Ecto neural progenitor cell (in vitro differentiated cells): ENCODE data around the gene STAG1.

Experiments
- DNase-seq: peaks from one replicate; pipeline ENCODE4 v3.0.0-alpha.2; 2018; ENCODE audit warnings: low spot score

STAG1 gene

DNA sequence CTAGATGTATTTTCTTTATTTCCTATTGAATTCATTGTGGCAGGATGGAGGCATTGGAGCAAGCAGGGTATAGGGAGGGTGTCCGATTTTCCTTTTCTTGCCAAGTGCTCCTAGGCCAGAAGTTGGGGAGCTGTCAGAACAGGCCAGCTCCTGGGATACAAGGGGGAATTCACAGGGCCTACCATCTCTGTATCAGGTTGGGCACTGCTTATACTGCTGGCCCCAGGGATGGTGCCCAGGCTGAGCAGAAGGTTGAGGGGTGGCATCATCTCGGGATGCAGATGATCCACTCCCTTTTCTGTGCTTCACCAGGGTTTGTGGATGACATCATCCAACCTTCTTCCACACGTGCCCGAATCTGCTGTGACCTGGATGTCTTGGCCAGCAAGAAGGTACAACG is 422.6 kb downstream of the STAG1 start:
- DNase-seq: no peak

- no peak for DNase-seq
Observed at GRCh38 chr3:136327671-136328070, 424.5 kb downstream of the STAG1 start.

- no peak for DNase-seq
Observed at GRCh38 chr3:136326316-136326715, 425.9 kb downstream of the STAG1 start.

DNA sequence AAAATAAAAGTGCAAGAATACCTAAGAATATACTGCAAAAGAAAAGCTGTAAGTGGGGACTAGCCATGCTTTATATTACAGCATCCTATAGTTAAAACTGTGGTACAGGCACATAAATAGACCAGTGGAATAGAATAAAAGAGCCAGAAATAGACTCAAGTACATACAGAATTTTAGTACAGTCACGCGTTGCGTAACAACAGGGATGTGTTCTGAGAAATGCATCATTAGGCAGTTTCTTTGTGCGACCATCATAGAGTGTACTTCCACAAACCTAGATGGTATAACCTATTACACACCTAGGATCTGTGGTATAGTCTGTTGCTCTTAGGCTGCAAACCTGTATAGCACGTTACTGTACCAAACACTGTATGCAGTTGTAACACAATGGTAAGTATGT is 440.2 kb downstream of the STAG1 start:
- no peak for DNase-seq

DNA sequence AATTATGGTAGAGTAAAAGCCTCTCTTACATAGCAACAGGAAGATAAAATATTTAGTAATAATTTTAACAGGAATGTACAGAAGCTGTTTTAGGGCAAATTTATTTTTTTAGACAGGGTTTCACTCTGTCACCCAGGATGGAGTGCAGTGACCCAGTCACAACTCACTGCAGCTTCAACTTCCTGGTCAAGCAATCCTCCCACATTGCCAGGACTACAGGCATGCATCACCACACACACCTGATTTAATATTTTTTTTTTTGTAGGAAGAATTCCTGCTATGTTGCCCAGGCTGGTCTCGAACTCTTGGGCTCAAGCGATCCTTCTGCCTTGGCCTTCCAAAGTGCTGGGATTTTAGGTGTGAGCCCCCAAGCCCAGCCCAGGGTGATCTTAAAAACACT is 440.9 kb downstream of the STAG1 start:
- no peak for DNase-seq

DNA sequence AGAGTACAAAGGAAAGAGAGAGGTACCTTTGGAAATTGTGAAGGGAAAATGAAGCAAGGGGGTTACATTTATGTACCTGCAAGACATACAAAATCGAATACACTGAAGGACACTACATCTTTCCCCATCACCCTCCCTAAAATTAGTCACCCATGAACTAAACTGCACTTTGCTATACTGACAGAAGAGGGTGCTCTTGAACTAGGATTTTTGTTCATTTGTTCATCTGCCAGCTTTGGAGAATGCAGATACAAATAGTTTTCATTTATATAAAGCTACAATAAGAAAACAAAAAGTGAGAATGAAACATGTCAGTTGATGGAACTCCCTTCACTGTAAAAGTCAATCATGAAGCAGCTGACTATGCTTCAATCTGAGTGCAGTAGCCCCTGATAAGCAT is 446.3 kb downstream of the STAG1 start:
- DNase-seq: no peak

DNA sequence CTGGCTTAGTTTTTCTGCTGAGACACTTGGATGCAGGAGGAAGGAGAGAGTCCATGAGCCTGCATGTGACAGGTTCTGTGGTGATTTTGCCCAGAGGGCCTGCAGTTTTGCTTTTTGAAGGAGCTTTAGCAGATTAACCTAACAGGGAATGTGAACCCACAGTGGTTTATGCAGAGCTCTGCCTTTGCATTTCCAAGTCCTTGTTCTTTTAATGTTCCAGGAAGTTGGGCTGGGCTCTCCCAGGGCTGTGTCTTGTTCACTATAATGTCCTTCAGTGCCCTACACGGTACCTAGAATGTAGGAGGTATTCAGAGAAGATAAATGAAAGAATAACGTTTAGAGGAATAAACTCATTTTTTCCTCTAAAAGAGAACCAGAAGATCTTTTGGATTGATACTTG is 451.7 kb downstream of the STAG1 start:
- no peak for DNase-seq

- no peak for DNase-seq
Observed at GRCh38 chr3:136297826-136298225, 454.4 kb downstream of the STAG1 start.

- DNase-seq: no peak
Observed at GRCh38 chr3:136296960-136297359, 455.2 kb downstream of the STAG1 start.

GRCh38 chr3:136294176-136294575 is 458.0 kb downstream of the STAG1 start:
- no peak for DNase-seq

- no peak for DNase-seq
Observed at GRCh38 chr3:136293279-136293678, 458.9 kb downstream of the STAG1 start.

DNA sequence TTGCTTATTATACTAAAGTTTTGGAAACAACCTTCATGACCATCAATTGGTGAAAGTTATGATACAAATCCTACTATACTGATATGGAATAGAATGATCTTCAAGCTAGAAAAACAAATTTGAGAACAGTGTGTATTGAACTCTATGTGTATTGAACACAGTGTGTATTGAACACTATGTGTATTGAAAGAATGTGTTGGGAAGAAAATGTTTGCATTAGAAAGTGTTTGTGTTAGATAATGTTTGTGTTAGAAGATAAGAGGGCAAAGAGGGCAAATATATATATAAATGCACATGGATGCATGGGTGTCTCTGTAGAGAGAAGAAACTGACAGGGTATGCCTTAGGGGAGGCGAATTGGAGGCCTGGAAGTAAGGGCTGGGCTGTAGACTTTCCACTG is 459.7 kb downstream of the STAG1 start:
- DNase-seq: no peak

GRCh38 chr3:136291302-136291701 is 460.9 kb downstream of the STAG1 start:
- DNase-seq: no peak
